ENCODE results near the gene SDK2.
"Not testable (repeated sequence)": the region's sequence is repeated elsewhere in the genome, so short reads cannot be mapped to it uniquely, and the experiment has no call there.

SDK2 gene

DNA sequence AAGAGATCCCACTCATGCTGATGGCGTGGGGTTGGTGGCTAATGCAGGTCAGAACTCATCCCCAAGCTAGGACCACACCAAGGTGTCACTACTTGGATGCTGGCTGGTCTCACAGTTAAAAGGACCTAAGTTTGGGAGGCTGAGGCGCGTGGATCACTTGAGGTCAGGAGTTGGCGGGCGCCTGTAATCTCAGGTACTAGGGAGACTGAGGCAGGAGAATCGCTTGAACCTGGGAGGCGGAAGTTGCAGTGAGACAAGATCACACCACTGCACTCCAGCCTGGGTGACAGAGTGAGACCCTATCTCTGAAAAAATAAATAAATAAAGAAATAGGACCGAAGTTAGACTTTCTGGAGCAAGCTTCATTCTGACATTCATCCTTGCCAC is 325.8 kb downstream of the SDK2 start:
- no peak for DNase-seq (ENCODE audit: low read depth in 2 of 2)

DNA sequence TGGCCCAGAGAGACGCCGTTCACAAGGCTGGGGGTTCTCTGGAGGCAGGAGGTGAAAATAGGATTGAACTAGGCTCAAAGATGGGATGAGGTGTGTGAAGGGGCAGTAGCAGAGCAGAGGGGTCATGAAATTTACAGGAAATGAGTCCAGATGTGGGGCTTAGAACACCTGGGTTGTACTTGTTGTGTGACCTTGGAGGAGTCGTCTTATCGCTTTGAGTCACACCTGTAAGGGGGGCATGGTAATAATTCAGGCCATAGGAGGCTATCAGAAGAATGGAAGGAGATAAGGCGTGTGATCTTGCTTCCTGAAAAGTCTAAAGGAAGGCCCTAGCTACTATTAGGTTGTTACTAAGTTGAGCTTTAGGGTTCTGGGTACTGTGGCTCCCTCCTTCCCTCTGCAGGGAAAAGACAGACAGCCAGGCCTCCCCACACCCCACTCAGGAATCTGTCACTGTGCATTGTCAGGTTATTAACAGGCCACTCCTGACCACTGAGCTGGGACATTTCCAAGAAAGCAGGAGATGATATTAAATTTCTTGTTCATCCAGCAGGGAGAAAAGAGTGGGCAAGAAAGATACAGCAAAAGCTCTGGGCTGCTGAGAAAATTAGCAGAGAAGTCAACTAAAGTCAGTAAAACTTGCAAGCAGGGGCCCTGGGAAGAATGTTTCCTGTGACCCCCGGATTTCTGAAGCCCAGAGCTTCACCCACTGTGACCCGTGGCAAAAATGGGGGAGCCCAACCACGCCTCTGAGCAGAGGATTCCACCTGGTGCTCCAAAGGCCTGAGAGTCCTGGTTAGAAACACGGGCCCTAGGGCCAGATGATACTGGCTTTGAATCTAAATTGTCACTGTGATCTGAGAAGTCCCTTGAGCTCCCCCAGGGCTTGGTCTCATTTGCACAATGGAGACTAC is 326.5 kb downstream of the SDK2 start:
- DNase-seq (ENCODE audit: low read depth in 2 of 2): no peak

DNA sequence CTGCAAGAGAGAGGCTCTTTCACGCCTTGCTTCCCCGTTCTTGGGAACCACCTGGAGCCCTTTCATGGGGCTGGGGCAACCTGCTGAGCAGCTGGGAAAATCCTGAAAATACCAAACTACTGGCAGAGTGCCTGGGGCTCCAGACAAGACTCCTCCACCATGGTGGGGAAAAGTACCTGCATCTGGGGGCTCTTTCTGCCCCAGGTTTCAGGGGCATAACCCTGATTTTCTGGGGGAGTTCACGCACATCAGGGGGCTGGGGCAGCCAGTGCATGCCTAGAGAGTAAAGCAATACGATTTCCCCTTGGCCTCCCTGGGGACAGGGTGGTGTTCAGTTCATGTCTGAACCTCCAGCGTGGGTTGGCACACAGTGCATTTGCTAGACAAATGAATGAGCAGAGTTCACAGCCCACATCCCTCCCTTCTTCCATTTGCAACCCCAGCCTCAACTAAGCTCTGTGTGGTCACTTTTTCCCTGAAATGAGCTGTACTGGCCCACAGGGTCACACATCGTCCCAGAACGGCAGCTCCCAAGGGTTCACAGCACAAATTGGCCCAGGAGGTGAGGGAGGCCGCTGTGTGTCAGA is 327.2 kb downstream of the SDK2 start:
- no peak for DNase-seq (ENCODE audit: low read depth in 2 of 2)

DNA sequence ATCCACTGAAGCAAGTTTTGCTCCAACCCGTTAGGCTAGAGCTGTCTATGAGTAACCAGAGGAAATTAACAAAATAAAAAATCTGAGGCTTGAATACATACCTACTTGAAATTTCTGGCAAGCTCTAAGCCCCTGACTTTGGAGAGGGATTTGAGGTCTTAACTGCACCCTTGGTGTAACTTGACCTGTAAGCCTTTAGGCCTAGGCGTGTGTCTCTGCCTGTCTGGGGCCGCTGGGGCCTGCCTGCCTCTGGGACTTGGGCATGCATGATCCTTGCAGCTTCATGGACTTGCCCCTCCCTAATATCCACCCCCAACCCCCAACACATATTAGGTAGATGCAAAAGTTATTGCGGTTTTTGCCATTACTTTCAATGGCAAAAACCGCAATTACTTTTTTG is 328.8 kb downstream of the SDK2 start:
- DNase-seq (ENCODE audit: low read depth in 2 of 2): no peak

DNA sequence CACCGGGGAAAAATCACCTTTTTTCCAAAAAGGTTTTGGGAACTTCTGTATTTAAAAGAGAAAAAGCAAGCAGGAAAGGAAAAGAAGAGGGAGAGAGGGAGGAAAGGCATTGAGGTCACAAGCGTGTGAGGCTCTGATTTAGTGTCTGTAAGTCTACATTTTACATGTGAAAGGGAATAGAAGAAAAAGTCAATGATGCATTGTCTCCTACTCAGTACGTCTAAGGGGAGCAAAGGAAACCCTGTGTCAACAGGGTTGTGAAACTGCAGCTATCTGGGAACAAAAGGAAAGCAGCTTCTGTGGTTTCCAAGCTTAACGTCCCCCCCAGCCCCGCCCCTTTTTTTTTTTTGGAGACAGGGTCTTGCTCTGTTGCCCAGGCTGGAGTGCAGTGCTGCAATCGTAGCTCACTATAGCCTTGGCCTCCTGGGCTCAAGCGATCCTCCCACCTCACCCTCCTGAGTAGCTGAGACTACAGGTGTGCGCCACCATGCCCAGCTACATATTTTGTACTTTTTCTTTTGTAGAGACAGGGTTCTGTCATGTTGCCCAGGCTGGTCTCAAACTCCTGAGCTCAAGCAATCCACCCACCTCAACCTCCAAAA is 330.6 kb downstream of the SDK2 start:
- no peak for DNase-seq (ENCODE audit: low read depth in 2 of 2)

DNA sequence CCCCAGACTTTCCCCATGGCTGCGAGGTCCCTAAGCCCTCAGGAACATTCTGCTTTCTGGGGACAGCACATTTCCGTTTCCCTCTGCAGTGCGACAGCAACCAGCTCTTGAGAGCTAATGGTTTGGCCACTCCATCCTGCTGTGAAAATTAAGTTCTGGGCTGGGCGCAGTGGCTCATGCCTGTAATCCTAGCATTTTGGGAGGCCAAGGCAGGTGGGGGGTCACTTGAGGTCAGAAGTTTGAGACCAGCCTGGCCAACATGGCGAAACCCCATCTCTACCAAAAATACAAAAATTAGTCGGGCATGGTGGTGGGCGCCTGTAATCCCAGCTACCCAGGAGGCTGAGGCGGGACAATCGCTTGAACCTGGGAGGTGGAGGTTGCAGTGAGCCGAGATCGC is 331.4 kb downstream of the SDK2 start:
- not testable (repeated sequence) for DNase-seq (ENCODE audit: low read depth in 2 of 2)

DNA sequence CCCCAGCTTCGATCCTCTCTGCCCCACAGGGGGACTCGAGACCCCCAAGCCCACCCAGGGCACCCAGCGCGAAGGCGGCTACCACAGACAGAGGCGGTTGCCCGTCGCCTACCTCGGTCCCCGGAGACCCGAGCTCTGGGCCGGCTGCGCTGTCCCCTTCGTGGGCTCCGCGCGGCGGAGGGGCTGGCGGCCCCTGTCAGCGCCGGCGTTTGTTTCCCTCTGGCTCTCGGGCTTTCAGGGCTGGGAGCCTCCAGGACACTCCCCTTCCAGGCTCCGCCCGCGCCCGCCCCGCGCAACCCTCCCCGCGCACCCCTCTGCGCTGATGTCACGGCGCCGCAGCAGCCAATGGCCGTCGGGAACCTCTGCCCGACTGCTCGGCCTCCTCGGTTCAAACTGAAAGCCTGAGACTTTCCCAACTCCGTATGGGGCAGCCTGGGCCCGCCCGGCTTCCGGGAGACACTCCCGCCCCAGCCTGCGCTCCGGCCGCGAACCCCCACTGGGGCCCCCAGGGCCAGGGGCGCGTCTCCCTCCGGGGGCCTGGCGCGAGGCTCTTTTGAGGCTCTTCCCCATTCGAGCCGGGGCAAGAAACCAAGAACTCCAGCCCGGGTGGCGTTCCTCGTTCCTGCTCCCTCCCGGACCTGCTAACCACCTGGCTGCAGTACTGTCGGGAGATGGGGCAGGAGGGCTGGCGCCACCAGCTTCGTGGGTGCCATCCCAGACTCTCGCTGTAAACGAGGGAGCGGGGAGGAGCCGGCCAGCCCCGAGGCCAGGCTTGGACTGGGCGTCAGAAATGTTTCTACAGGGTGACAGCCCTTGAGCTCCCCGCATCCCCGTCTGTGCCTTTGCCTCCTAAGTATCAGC is 332.2 kb downstream of the SDK2 start, which contains the start of gene CDC42EP4:
Gene CDC42EP4 (minus strand): TSS at position 221 of the 861 bp plus-strand sequence. CDS start 25,501 bp downstream, outside the sequence.
- DNase-seq (ENCODE audit: low read depth in 2 of 2): peak; percentile 76 to 84

DNA sequence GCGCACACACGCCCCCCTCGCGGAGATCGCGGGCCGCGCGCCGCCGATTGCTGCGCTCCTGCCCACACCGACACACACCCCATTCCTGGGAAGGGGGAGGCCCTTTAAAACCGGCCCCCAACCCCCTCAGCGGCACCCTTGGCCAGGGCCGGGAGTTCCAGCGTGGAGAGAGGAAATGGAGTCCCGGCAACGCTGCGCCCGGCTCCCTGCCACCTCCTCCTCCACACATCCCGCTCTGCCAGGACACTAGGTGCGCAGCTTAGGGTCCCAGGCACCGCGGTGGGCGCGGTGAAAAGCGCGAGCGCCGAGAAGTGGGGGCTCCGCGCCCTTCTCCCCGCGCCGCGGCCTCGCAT is 332.8 kb downstream of the SDK2 start:
- no peak for DNase-seq (ENCODE audit: low read depth in 2 of 2)

DNA sequence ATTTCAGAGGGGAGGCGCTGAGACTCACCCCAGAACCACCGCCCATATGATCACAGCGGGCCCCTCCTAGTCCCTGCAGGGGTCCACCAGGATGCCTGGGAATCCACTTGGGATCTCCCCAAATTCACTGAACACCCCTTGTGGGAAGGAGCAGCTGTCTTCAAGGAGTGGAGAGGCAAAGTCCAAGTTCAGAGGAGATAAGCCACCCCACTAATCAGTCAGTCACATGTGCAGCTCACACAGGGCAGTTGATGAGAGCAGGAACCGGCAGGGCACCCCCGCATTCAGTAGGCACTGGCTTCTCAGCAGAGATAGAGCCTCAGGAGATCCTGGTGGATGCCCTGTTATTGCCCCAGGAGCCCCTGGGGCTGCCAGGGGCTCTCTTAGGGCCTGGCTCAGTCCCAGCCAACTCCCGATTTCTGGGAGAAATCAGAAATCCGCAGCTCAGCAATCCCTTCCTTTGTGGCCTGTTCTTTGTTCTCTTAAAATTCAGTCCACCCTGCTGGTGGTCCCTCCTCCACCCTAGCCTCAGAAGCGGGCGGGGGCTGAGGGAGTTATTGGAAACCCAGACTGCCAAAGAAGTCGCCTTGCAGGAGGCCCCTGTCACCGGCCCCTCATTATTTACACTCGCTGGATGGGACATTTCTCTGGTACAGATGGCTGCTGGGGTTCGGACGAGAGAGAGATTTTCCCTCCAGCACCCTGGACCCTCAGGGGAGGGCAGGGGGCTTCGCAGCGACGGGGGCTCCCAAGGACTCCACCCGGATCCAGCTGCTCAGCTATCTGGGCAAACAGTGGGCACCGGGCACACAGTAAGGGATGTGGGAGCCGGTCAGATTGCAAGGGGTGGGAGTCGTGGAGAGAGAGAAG is 334.3 kb downstream of the SDK2 start:
- no peak for DNase-seq (ENCODE audit: low read depth in 2 of 2)

DNA sequence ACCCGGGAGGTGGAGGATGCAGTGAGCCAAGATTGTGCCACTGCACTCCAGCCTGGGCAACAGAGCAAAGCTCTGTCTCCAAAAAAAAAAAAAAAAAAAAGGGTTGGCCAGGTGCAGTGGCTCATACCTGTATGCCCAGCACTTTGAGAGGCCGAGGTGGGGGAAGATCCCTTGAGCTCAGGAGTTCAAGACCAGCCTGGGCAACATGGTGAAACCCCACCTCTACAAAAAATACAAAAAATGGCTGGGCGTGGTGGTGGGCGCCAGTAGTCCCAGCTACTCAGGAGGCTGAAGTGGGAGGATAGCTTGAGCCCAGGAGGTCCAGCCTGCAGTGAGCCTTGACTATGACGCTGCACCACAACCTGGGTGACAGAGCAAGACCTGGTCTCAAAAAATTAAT is 335.3 kb downstream of the SDK2 start:
- DNase-seq (ENCODE audit: low read depth in 2 of 2): not testable (repeated sequence)

DNA sequence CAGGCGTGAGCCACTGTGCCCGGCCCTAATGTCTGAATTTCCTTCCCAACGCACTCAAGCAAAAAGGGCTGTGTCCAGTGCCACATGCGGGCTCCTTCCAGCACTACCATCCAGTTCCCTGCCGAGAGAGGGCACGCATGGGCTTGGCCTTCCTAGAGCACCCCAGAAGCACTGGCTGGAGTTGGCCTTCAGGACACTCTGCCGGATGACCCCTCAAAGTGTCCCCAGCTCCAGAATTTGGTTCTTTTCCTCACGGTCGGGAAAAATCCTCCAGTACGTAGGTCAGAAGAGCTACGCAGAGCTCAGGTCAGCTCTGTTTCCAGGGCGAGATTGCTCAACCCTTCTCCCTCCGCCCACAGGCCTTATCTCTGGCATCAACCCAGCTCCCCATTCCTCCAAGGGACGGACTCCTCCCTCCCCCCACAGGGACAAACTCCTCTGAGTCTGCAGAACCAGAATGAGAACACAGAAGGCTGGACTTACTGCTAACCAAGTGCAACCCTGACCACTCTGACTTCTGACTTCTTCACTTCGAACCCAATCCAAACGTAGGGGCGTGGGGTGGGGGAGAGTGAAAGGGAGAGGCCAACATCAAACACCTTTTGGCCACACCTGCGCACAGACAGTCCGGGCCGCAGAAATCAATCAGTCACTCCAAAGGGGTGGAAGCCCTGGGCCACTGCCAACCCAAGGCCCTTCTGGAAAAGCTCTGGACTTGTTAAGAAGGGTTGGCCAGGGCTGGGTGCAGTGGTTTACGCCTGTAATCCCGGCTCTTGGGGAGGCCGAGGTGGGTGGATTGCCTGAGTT is 336.0 kb downstream of the SDK2 start:
- DNase-seq (ENCODE audit: low read depth in 2 of 2): no peak

DNA sequence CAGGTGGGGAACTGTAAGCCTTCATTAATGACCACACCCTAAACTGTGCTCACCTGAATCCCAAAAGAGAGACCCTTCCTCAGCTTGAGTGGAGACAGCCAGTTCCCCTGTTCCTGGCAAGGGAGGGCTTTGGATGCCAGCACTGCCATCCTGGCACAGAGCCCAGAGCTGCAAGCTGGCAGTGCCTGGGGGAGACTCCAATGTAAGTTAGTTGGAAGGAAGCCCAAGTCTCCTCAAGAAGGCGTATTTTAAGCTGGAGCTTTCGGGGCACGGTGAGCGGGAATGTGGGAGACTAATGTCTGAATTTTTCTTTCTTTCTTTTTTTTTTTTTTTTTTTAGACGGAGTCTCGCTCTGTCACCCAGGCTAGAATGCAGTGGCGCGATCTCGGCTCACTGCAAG is 337.1 kb downstream of the SDK2 start:
- DNase-seq (ENCODE audit: low read depth in 2 of 2): no peak

DNA sequence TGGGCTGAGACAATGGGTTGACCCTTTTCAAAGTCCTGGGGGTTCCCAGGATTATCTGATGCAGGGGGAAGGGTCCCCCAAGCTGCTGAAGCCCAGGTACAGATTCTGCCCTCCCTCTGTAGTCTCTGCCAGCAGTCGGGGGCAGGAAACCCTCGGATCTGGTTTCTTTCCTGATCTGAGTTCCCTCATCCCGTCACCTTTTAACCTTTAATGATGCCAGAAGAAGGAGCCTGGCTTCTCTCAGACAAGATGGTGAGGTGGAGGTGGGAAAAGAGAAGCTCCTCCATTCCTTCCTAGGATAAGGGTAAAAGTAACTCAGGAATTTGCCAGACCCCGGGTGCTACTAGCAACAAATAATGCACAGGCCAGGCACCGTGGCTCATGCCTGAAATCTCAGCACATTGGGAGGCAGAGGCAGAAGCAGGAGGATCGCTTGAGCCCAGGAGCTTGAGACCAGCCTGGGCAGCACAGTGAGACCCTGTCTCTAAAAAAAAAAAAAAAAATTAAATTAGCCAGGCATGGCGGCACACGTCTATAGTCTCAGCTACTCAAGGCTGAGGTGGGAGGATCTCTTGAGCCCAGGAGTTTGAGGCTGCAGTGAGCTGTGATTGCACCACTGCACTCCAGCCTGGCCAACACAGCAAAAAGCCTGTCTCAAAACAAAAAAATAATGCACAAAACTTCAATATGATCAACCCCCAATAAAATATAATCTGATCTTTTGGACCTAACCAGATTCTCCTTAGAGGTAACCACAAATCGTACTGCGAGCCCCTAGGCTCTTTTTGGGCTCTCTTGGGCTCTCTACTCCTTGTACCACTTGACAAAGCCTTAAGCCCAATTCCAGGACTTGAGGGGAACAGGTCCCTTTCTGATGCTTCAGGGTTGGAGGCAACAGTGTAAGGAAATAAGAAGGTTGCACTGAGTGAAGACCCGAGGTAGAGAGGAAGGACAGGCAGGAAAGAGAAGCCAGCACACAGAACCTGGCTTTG is 338.1 kb downstream of the SDK2 start:
- DNase-seq (ENCODE audit: low read depth in 2 of 2): no peak

DNA sequence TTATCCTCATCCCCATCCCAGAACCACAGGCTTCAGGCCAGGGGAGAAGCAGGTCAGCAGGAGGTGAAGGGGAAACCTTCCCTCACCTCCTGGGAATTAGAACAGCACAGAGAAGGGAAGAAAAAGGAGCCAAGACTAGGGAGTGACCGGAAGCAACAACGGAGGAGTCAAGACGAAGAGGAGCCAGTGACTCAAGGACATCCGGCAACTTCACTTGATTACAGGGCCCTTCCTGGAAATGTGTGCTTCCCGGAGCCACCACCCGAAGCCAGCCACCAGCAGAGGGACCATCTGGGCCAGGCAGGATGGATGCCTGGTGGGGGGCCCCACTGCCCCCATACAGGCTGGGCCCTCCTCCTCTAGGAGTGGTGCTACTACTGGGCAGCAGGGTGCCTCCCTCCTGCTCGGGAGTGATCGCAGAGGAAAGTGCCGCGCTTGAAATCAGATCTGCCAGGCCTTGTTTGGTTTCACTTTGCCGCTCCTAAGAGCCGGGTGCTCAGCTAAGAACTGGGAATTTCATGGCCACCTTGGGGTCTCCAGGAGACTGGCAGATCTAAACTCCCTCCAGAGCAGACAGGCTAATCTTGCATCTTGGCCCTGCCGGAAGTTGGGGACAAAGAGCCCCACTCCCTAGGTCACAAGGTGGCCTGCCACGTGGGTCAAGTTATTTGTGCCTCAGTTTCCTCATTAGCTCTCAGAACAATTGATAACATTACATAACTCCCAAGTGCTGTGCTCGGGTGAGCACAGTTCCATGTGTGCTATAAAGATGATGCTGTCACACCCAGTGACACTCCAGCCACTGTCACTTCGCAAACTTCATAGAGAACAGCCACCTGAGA is 339.1 kb downstream of the SDK2 start:
- DNase-seq (ENCODE audit: low read depth in 2 of 2): no peak

DNA sequence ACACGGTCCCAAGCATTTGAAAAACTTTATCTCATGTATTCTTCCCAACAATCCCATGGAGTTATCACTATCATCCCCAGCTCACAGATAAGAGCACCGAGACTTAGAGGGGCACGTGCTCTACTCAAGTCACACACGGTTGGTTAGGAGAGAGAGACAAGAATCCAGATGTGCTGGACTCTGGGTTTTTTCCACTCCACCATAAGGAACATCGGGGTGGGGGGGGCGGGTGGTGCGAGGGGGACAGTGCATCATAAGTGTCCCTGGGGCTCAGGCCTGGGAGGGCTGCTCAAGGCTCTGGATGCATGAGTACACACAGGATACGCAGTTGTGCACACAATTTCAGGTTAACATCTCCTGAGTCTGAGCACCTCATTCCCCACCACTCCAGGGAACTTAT is 339.8 kb downstream of the SDK2 start:
- no peak for DNase-seq (ENCODE audit: low read depth in 2 of 2)

DNA sequence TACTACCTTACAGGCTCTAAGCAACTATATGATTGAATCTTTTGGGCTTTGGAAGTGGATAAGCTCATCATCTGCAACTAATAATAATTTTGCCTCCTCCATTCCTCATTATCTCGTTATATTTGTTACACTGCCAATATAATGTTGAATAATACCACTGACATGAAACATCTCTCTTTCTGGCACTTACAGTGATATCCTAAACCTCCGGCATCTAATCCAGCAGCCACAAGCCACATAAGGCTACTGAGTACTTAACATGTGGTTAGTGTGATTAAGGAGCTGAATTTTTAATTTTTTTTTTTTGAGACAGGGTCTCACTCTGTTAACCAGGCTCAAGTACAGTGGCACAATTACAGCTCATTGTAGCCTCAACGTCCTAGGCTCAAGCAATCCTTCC is 342.1 kb downstream of the SDK2 start:
- DNase-seq (ENCODE audit: low read depth in 2 of 2): no peak

DNA sequence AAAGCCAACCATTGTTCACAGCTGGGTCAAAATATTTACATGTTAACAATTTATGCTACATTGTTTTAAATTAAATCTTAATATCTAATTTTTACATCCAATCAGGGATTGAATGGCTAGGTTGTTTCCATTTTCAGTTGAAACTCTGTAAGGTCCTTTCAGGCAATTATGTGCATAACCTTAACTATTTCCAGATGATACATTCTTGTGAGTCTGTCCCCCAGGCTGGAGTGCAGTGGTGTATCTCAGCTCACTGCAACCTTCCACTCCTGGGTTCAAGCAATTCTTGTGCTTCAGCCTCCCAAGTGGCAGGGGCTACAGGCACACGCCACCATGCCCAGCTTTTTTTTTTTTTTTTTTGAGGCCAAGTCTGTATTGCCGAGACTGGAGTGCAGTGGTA is 342.9 kb downstream of the SDK2 start:
- no peak for DNase-seq (ENCODE audit: low read depth in 2 of 2)

DNA sequence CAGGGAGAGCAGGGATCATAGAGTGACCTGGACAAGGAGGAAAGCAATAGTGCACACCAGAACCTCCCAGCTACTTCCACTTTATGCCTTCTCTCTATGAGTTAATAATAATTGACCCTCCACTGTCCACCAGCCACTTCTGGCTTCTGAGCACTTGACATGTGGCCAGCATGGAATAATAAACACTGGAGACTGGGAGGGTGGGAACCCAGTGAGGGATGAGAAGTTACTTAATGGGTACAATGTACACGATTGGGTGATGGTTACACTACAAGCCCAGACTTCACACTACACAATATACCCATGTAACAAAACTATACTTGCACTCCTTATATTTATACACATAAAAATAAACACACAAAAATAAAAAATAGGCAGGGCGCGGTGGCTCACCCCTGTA is 343.9 kb downstream of the SDK2 start:
- DNase-seq (ENCODE audit: low read depth in 2 of 2): no peak

All from stimulated activated CD8-positive, alpha-beta memory T cell treated with anti-CD3 and anti-CD28 coated beads, Interleukin-2, amount 100 ng/mL, for 48 hours (primary cell).